HG02623 (cell line): ENCODE measurements around the gene CFAP74.

Source experiments
- ATAC-seq: cut with Tn5 transposase; IDR thresholded peaks from one replicate; pipeline ENCODE4 v1.9.1; 2021; ENCODE audit warnings: moderate library complexity; ENCODE audit not compliant: unreplicated experiment

Gene CFAP74

DNA sequence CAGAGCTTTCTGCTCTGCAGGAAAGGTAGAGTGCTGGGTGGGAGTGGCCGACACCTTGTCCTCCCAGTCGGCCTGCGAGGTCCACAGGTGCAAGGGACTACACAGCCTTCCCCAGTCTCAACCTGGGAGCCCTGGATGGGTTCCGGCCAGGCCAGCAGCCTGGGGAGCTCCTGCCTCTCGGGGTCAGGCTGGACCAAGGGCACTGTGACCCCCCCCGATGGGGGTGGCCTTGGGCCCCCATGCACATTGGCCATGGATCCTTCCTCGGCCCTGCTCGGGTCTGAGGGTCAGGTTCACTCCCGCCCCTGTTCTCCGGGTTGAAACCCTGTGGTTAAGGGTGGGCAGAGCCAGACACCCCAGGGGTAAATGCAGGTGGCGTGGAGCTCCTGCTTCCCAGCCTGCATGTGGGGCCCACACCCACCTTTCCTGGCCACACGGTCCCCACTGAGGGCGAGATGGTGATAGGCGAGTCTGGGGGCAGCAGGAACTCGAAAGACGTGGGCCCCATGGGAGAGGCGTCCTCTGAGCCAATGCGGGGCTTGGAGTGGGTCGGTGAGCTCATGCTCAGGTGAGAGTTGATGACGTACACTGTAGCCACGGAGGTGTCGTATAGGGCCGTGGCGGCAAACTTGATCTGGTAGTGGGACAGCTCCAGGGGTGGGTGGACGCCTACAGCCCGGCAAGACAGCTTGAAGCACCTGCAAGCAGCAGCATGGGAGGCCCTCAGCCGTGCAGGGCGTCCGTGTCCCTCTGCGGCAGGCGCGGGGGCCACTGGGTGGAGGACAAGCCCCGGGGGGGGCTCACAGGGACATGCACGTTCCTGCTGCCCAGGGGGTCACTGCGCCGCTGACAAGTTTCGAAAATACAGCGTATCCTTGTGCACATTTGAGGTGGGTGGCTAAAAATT, 73.7 kb downstream of the CFAP74 start:
- ATAC-seq = no peak

GRCh38 chr1:1929102-1929638, 74.4 kb downstream of the CFAP74 start:
- ATAC-seq = no peak

DNA sequence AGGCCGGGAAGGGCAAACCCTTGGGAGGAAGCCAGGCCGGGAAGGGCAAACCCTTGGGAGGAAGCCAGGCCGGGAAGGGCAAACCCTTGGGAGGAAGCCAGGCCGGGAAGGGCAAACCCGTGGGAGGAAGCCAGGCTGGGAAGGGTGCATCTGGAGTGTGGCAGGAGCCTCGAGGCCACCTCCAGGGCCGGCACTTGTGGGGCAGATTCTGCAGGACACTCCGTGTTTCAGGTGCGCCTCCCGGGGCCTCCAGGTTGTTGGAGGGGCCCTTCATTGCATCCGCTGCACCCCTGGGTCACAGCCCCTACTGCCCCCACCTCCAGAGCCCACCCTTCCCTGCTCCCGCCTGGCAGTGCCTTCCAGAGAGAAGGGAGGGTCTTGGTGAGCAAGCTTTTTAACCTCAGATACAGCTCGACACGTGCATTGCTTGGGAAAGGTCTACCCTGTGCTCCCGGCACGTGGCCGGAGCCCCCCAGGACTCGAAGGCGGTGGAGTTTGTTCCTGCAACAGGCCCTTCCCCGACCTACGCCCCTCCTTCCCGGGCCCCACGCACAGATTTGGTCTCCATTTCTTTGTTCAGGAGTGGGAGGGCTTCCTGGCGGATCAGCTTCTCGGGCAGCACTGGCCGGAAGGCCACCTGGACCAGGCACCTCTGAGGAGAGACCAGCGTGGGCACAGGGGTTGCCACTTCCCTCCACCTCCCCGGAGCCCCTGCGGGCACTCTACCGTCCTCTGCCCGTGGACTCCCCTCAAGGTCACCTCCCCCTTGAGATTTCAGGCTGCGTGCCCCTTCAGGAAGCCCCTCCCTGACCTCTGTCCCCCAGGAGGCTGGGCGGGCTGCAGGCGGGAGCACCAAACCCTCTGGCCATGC, 75.1 kb downstream of the CFAP74 start:
- ATAC-seq = no peak

DNA sequence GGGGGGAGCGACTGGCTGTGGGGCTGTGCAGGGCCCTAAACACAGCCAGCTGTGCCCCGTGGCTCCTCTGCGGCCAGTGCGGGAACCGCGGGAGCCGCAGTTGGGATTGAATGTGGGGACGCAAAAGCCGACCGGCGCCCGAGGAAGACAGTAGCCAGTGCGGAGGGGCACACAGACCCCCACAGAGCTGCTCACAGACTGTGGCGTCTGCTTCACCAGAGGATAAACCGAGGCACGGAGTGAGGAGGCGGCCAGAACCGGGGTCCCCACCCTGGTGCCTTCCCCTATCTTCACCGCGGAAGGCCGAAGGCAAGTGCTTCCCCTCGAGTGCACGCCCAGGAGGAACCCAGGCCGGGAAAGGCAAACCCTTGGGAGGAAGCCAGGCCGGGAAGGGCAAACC, 75.8 kb downstream of the CFAP74 start:
- ATAC-seq = no peak

DNA sequence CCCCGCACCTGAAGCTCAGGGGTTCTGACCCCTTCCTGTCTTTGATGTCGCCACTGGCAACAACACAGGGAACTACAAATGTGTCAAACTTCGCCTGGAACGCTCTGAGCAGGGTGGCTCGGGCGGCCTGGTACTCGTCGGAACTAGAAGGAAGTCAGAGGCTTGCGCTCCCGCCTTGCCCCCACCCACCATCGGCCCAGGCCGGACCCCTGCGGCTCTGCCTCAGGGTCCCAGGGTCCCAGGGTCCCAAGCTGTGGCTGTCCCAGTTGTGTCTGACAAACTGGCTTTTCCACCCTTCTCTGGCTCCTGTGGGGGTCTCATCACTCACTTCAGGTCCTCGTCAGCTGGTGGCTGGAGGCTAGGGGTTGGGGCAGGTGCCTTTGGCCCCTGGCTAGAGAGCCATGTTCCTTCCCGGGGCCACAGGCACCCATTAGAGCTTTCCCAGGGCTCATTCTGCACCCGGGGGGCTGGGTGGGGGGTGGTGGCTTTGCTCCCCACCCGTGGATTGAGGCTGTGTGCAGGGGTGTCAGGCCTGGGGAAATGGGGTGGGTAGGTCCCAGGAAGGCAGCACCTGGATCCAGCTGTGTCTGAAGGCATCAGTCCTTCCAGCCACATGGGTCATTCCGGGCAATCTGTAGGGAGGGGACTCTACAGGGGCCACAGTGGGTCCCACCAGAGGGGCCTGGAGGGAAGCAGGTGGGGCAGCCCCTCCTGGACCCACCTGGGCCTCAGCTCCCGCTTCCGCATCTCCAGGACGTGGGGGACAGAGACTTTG, 76.5 kb downstream of the CFAP74 start:
- no peak for ATAC-seq

- no peak for ATAC-seq
These were observed 77.2 kb downstream of the CFAP74 start for GRCh38 chr1:1926346-1926811.

DNA sequence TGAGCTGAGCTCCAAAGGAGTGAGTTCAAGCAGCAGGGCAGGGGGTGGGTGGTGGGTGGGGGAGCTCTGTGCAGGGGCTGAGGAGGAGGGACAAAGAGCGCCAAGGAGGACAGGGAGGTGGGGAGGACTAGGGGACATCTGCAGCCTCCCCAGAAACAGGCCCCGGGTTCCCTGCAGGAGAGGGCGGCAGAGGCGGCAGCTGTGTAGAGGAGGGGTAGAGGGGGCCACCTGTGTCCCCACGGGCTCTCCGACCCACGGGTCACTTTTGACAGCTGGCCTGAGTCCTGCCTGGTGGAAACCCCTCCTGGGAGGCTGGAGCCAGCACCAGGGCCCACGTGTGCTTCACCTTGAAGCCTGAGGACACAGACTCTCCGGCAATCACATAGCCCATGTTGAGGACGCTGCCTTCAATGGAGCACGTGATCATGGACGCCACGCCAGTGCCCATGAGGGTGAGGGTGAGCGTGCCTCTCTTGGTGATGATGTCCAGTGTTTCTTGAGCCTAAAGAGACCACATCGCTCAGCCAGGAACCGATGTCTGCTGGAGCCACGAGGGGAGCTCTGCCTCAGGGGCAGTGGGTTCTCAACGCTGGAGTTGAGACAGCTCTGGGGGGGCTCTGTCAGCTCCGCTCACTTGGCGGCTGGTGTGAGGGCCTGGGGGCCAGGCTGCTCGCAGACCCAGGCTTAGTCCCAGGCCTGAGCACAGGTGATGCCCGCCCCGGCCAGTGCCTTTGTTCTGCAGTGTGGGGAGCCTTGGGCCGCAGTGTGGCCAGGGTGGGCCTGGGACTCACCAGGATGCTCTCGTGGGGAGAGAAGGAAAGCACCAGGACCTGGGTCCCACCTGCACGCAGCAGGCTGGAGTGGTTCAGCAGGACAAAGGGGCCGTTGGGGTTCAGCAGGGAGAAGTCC, 77.9 kb downstream of the CFAP74 start:
- no peak for ATAC-seq

GRCh38 chr1:1924849-1925248, 78.7 kb downstream of the CFAP74 start:
- ATAC-seq = no peak

DNA sequence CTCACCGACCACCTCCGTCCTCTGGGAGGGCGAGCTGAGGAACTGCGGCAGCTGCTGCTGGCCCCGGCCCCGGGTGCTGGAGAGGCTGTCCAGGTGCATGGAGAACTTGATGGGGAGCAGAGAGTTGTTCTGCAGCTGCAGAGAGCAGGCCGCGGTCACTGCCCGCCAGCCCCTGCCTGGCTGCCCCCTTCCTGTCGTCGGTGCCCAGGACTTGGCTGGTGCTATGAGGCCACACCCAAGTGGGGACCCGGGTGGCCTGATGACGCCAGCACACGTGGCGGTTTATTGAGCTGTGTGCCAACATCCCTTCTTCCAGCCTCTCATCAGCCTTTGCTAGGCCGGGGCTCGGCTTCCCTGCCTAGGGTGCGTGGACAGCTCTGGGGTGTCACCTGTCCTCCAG, 79.2 kb downstream of the CFAP74 start:
- ATAC-seq = no peak

- ATAC-seq = no peak
These were observed 80.4 kb downstream of the CFAP74 start for GRCh38 chr1:1922956-1923833.

- ATAC-seq = no peak
These were observed 81.0 kb downstream of the CFAP74 start for GRCh38 chr1:1922702-1922955.

DNA sequence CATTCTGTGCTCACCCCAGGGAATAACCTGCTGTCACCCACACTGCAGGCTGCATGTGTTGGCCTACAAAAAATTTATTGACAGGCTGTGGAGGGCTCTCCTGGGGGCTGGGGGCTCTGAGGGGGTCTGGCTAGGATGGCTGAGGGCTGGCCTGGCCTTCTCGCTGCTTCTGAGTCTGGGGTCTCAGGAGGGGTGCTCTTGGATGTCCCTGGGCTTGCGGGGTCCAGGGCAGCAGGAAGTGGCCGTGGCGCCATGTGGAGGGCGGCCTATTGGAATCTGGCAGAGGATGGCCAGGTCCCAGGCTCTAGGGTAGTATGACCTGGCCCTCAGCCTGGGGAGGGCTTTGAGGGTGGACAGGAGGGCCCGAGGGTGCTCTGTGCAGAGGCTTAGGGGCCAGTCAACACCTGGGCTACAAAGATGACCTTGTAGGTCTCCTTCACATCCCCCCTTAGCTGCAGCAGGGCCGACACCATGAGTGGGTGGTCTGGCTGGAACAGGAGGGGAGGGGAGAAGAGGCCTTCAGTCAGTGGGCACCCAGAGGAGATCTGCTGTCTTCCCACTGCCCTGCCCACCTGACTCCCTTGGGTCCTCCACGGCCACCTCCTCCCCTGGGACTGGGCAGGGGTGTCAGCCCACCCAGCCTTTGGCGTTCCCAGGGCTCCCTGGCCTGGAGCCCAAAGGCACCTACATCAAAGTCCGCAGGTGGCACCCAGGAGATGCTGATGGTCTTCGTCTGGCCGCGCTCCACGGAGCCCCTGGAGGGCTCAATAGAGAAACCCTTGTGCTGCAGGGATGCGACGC, 81.5 kb downstream of the CFAP74 start:
- ATAC-seq = no peak

DNA sequence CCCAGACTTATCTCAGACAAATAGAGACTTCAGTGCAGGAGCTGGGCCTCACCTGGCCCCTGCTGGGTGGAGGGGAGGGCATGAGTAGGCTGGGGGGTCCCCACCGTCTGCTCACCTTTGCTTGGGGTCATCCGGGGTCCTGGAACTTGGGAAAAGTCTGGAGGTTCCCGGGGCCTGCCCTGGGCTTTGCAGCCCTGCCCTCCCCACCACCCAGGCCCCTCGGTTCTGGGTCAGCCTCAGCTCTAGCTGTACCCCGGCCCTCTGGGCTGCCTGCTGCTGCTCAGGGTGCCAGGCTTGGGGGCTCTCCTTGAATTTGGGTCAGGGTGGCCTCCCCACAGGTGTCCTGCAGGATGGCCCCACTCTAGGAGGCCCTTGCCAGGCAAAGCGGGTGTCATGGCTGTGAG, 82.1 kb downstream of the CFAP74 start:
- no peak for ATAC-seq

DNA sequence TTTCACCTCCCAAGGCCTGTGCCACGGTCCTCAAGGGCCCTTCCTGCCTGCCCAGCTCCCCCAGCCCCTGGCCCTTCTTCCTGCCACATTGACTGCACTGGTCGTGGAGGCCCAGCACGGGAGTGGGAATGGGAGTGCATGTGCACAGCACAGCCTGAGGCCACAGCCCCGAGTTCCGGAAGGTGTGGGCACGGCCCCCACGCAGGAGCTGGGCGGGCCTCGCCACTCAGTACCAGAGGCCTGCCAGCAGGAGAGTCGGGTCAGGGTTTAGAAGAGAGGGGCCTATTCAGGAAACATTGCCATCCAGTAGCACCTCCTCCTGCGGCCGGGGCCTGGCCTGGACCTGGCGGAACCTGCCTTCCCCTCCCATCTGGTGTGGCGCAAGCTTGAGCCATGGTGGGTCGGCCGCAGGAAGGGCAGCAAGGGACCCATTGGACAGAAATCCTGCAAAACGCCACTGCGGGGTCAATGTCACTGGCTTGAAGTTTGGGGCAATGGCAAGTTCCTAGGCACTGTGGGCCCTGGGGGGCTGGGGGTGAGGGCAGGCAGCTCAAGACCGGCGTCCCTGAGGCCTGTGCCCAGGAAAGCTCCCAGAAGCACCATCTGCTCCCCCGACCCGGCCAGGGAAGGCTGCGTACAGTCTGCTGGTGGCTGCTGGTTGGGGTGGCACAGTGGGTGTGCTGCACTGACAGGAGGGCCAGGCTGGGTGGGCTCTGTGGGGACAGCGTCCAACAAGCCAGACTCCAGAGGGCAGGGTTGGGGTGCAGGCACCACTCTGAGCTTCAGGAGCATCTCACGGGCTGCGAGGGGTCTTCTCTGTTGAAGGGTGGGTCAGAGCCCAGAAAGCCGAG, 82.8 kb downstream of the CFAP74 start:
- ATAC-seq = no peak

- no peak for ATAC-seq
These were observed 83.5 kb downstream of the CFAP74 start for GRCh38 chr1:1920057-1920607.

- peak; percentile 63 for ATAC-seq
These were observed 84.1 kb downstream of the CFAP74 start for GRCh38 chr1:1919304-1920056.
